ENCODE measurements around the gene ISM2.

- no peak for TF ChIP-seq CTCF (IDR thresholded peaks at IDR 0.05; ENCODE audit: low read length)
- no peak for TF ChIP-seq EZH2 (optimal IDR thresholded peaks at IDR 0.05; ENCODE audit: low read depth, low read length)
- TF ChIP-seq EZH2phosphoT487 (IDR thresholded peaks at IDR 0.05; ENCODE audit: low read length): no peak
Measured at GRCh38 chr14:77547512-77548180, 49.0 kb upstream of the ISM2 start.

All from MM.1S (cell line).